Activated CD4-positive, alpha-beta T cell treated with anti-CD3 and anti-CD28 coated beads, Interleukin-2, Interleukin-4, amounts not matched to agents 100 ng/mL and 50 ng/mL, durations not matched to agents 16 hours and 8 hours (primary cell): Measurements from ENCODE around the gene PITPNB.

Source experiments
- DNase-seq: peaks from one replicate; pipeline ENCODE4 v3.0.0-alpha.2; 2020; ENCODE audit warnings: low spot score

The PITPNB gene

DNA sequence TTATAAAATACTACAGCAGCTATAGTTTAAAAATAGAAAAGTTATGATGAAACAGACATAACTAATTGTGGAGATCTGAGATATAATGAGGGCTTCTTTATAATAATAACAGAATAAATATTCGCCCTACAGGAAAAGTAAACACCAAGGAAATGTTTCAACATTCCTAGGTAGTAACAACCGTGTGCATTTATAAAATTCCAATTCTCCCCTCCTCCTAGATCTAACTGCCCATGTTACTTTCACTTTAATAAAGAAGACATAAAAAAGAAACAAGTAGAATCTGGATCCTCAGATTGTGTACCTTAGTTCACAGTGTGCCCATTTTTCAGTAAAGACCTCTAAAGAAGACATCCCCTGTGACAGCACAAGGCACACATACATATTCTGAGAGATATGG, 59.7 kb downstream of the PITPNB start:
- no peak for DNase-seq

- no peak for DNase-seq
Observed at GRCh38 chr22:27858626-27859025, 60.4 kb downstream of the PITPNB start.

DNA sequence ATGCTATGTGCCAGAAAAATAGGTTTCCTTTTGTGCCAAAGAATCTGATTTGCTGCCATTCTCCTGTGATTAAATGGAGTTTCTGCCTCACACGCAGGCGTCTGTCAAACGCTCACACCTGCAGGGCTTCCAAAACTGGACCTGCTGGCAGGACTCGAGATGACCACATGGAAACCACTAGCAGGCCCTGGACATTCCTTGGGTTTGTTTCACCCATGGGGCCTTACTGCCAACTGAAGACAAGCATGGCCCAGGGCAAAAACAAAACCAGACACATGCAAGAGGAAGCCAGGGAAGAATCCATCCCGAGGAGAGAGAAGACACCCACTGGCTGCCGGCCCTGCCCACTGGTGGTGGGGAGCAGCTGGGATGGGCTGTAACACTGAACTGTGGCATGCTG, 61.6 kb downstream of the PITPNB start:
- no peak for DNase-seq

- DNase-seq, result no peak
Observed at GRCh38 chr22:27856386-27856785, 62.7 kb downstream of the PITPNB start.

DNA sequence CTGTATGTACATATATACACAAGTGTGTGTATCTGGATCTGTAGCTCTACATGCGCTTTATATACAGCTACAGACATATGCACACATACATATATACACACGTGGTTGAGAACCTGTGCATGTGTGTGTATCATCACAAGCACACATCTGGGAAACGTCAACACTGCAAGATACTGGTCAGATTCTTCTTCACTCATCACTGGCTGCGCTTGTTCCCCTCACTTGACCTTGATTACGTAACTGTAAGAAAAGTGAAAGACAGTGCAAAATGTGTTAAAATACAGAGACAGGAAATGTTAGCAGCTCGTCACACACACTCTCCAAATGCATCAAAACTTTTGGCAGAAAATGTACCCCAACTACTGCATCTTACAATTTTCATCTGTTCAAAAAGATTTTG, 65.6 kb downstream of the PITPNB start:
- DNase-seq, result no peak

DNA sequence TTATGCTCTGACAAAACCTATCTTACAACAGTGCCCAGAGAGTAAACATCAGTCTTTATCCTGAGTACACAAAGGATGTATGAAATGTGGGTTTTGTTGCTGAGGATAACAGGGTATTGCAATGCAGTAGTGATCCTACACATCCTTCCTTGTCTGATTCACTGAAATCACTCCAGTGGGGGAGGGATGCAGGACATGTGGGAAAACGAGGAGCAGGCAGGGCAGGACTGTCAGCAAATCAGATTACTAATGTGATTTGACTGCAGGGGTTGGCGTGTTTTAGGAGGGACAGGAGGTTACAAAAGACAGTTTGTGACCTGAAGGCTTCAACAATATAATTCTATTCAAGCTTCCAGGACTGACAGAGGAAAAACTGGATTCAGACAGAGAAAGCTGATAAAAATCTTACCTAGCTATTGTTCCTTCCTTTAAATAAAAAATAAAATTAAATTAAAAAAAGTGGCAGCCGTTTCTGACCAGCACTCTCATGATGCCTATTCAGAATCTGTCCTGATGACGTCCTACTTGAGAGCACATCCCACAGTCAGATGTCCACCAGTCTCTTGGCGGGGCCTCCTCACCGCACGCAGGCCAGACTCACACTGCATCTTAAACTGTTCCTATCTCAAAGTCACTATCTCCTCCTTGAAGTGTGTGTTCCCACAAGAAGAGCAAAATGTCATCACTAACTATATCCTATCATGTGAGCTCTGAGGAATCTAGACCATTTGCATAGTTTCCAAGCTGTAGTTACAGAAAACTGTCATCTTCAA, 66.9 kb downstream of the PITPNB start:
- DNase-seq, result no peak

- no peak for DNase-seq
Observed at GRCh38 chr22:27850000-27850521, 69.0 kb downstream of the PITPNB start.

DNA sequence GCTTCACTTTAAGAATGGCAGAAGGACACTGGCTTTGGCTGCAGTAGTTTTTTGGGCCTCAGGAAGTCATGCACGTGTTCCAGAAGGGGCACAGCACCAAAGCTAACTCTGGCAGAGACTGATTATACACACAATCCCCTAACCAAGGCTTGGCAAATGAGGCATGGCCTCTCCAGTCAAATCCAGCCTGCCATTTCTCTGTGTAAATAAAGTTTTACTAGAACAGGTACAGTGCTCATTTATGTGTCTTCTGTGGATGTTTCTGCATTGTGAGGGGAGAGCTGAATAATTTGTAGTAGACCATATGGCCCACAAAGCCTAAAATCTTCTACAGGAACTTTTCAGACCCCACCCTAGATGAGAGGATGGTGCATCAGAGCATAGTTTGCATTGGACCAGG, 71.1 kb downstream of the PITPNB start:
- no peak for DNase-seq

DNA sequence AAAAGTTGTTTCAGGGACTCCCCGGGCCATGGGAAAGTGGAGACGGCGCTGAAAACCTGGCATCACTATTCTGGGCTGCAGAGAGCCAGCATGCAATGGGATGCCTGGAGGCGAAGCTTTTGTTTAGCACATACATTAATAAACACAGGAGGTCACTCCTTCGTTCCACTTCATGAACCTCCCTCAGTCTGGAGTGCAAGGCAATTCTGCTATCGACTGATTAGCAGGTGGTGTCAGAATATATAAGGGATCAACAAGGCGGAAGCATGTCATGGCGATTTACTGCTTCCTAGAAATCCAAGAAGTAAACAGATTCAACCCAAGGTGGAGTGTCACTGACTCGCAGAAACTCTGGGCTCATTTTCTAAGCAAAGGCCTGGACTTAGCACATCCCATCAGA, 72.1 kb downstream of the PITPNB start:
- DNase-seq, result no peak

DNA sequence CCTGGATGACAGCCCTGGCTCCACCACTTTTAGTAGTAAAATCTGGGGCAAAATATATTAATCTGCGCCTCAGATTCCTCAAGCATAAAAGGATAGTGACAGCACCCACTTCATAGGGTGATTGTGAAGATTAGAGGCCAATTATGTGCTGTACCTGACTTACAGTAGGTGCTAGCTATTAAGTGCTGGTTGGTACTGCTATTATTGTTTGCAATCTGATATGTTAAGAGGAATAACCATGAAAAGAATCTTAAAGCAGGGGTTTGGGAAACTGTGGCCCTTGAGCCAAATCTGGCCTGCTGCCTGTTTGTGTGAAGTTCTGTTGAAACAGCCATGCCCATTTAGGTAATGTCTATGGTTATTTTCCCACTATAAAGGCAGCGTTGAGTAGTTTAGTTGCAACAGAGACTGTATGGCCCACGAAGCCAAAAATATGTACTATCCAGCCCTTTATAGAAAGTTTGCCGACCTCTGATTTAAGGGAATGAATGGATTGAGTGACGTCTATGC, 72.8 kb downstream of the PITPNB start:
- DNase-seq, result no peak

- DNase-seq, result no peak
Observed at GRCh38 chr22:27845644-27846043, 73.4 kb downstream of the PITPNB start.

- DNase-seq, result no peak
Observed at GRCh38 chr22:27844656-27845591, 74.1 kb downstream of the PITPNB start.

DNA sequence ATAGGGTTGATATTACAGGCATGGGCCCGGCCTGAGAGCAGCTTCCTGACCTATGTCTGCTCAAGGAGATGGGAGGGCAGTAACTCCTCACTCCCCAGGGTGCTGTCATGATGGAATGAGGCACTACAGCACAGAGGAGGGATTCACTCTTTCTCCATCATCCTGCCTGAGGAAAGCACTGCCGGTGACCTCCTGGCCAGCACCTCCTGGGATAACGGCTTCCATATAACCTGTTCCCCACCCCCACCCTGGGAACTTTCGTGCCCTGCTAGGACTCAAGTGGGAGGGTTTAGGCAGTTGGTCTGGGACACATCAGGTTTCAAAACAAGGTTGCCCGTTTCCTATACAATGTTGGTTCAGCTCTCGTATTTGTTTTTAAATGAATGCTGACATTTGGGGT, 74.8 kb downstream of the PITPNB start:
- no peak for DNase-seq

GRCh38 chr22:27843441-27843840, 75.6 kb downstream of the PITPNB start:
- no peak for DNase-seq

GRCh38 chr22:27842669-27843431, 76.2 kb downstream of the PITPNB start:
- DNase-seq, result no peak

- DNase-seq, result no peak
Observed at GRCh38 chr22:27842201-27842600, 76.9 kb downstream of the PITPNB start.

GRCh38 chr22:27840436-27840835, 78.6 kb downstream of the PITPNB start:
- no peak for DNase-seq

GRCh38 chr22:27839057-27839660, 79.9 kb downstream of the PITPNB start:
- no peak for DNase-seq

GRCh38 chr22:27836181-27836580, 82.9 kb downstream of the PITPNB start:
- DNase-seq, result no peak

DNA sequence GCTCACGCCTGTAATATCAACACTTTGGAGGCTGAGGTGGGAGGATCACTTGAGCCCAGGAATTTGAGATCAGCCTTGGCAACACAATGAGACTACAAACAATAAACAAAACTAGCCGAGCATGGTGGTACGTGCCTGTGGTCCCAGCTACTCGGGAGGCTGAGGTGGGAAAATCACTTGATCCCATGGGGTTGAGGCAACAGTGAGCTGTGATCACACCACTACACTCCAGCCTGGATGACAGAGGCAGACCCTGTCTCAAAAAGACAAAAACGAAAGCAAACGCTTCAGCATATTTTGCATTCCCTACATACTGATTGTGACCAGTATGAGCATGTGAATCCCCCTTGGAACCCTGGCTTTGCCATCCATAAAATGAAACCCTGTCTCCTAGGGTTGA, 83.6 kb downstream of the PITPNB start:
- DNase-seq, result no peak

GRCh38 chr22:27834364-27835185, 84.5 kb downstream of the PITPNB start:
- DNase-seq, result no peak
